Hematopoietic multipotent progenitor cell treated with erythropoietin and hydrocortisone succinate and interleukin-3 and kit ligand, for 4 days (in vitro differentiated cells): Measurements from ENCODE around the gene KMO.

Experiments
- DNase-seq: peaks from one replicate; pipeline ENCODE4 v3.0.0-alpha.2; 2015

Gene KMO

DNA sequence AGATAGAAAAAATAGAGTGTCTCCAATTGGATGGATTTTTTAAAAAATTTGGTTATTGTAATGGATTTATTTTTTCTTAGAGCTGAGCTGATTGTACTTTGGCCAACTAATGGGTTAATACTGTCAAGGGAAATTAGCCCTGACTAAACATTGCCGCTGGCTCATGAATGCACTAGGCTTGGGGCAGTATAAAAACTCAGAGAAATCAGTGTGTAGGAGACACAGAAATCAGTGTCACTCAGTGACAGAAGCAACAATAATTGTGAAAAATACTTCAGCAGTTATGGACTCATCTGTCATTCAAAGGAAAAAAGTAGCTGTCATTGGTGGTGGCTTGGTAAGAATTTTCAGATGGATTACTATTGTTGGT lies at the start of gene KMO:
Gene KMO (plus strand): TSS at position 217 of the 370 bp plus-strand sequence. CDS start 67 bp downstream, at position 284.
- DNase-seq = peak; percentile 41

DNA sequence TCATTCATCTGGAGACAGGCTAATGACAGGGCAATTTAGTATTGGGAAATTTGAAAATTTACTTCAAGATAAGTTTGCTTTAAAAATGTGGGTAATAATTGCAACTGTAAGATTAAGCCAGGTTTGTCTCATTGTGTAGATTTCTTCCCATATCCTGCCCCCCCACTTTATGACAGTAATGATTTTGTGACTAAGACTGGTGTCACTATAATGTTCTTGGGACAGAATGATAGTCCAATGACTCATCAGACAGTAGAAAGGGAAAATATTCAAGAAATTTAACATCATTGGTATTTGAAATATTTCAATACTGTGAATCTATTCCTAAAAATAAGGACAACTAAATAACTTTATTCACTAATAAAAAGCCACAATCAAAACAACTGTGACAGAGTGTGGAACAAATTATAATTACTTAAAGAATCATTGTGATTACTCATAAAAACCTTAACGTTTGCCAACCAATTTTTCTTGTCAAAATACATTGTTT lies 49.4 kb upstream of the KMO start:
- no peak for DNase-seq

DNA sequence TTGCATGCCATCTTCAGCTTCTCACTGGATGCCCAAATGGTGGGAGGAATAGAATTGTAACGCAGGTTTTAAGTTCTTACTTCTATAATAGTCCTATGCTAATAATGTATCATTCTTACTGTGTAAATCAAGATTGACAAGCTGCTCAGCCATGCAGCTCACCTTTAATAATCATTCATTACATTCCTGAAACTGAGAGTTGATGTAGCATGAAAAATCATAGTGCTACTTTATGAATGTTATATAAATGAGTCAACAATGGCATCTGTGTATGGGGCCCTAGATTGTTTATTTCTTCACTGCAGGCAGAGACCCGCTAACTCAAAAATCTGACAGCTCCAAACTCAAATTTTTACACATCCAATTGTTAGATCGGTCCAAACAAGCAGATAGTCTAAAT lies 47.0 kb upstream of the KMO start:
- no peak for DNase-seq

DNA sequence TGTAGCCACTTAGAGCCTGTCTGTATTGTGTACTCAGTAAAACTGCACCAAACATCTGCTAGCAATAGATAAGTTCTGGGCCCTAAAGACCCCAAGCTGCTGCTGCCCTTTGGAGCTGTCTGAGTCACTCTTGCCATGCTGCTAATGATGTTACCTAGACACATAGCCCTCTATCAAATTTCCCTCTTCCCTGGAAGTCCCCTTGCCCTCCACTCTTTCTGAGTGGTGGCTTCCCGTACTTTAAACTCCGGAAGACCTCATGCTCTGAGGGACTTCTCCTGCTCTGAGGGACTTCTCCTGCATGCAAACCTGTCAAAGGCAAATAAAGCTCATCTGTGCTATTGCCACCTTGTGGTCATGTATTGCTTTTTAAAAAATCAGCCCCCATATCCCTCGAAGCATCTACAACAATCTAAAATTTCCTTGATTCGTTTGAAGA lies 46.6 kb upstream of the KMO start:
- peak; percentile 64 for DNase-seq

DNA sequence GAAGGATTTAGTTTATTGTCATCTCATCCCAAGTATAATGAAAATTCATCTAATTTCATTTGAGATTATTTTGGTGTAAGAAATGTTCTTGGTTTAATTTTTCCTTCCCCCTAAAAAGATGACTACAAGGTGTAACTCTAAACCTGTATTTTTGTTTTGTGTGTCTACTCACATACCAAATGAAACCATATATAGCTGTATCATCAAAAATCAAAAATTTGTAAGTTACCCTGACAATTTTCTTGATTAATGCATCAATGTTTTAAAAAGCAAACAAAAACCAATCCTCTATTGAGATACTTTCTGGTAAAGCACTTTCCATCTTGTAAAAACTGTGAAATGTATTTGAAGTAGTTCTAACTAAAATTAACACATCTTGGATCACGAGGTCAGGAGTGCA lies 43.4 kb upstream of the KMO start:
- no peak for DNase-seq

DNA sequence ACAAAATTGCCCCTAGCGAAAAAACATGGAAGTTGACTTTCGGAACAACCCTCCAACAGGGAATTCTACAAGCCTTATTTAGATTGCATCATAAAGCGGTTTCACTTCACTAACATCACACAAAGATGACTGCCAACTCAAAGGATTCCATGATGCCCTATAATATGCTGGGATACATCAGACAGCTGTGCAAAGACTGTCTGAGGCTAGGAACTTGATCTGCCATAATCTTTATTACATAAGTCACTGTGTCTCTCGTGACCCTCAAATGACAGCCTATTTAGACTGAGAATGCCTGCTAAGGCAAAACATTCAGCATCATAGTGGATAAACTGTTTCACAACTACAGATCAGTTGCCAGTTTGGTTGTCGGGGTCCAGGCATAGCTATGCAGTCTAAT lies 36.4 kb upstream of the KMO start:
- DNase-seq = no peak

DNA sequence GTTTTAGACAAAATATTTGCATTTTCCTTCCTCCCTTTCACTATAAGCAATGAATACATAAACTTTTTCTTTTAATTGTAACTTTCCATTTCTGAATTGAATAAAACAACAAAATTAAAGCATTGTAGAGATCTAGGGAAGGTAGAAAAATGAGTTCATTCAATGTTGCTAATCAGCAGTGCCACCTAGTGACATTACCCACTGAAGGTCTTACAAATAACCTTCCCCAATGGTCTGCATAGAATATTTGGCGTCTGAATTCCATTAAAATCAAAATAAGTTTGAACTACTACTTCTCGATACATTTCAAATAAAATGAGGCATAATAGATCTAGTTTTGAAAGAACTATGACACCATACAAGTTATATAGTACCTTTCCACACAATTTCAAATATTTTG lies 32.3 kb upstream of the KMO start:
- DNase-seq = peak; percentile 61

DNA sequence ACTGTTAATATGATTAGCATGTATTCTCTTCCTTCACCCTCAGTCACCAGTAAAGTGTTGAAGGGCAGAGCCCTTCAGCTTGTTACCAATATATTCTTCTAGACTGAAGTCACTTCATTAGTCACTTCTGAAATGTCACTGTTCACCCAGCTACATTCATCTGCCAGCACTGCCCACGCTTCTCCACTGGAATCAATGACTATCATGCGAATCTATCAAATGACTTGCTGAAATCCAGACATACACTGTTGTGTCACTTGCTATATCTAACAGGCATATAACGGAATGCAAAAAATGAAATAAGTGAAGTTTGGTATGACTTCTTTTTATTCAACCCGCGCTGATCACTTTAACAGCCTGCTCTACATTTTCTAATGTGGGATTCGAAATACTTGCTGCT lies 28.7 kb upstream of the KMO start:
- DNase-seq = no peak

DNA sequence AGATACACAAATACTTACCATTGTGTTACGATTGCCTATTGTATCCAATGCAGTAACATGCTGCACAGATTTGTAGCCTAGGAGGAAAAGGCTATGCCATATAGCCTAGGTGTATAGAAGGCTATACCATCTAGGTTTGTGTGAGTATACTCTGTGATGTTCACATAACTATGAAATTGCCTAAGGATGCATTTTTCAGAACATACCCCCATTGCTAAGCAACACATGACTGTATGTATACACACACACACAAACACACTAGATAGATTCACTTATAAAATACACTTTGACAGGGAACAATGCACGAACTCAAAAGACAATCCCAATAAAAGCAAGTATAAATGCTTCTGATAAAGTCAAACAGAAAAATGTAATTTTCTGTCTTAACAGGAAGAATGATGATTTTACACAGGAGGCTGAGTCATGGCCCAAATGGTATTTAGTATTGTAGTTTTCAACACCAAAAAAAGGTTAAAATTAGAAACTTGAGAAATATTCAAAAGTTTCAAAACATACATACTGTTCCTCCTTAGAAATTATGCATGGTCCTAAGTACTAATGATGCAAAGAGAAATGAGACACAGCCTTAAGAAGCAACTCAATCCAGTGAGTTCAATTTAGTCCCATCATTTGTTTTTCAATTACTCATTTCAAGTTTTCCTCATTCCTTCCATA lies 24.9 kb upstream of the KMO start:
- no peak for DNase-seq

DNA sequence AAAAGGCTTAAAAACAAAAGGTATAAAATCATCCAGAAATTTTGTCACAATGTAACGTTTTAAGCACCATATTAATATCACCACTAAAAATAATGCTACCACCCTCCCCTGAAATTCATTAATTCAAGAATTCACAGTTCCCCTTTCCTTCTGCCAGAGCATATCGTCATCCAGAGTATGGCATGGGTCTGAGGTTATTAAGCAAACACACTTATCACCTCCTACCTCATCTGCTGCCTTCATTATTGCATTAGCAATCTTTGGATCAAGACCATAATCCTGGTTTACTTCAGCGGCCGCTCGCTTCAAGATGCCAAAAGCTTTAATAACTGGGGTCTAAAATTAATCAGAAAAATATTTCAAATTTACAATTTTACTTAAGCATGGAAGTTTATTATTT lies 18.8 kb upstream of the KMO start:
- DNase-seq = no peak

DNA sequence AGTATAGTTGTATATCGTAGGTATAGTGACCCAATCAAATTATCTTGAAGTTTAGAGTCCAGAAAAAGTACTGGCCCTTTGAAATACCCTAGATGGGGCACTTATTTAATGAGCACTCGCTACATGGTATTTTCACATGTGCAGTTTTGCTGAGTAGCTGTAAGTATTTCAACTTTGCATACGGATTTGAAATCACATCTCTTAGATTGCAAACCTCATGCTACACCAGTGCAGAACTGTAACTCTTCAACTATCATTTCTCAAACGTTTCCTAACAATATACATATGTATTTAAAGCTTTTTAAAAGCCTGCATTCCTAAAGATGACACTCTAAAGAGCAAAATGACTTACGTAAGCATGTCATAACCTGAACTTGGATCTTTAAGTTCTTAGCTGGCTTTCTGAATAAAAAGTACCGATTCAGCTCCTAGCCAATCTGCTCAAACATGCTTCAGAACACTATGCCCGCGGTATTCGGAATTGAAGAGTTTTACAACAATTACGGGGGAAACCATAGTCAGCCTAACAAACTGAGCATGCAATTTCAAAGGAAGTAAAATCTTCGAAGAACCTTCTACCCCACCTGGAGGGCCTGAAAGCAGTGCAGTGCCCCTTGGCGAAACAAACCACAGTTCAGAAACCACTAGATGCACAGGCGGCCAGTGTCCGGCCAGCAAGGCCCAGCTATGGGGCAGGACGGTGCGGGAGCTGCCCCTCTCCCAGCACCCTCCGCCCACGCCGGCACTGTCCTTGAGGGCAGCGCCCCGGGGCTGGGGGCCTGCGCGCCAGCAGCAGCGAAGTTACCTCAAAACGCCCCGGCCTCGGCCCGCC lies 13.5 kb upstream of the KMO start:
- peak; percentile 22 for DNase-seq

DNA sequence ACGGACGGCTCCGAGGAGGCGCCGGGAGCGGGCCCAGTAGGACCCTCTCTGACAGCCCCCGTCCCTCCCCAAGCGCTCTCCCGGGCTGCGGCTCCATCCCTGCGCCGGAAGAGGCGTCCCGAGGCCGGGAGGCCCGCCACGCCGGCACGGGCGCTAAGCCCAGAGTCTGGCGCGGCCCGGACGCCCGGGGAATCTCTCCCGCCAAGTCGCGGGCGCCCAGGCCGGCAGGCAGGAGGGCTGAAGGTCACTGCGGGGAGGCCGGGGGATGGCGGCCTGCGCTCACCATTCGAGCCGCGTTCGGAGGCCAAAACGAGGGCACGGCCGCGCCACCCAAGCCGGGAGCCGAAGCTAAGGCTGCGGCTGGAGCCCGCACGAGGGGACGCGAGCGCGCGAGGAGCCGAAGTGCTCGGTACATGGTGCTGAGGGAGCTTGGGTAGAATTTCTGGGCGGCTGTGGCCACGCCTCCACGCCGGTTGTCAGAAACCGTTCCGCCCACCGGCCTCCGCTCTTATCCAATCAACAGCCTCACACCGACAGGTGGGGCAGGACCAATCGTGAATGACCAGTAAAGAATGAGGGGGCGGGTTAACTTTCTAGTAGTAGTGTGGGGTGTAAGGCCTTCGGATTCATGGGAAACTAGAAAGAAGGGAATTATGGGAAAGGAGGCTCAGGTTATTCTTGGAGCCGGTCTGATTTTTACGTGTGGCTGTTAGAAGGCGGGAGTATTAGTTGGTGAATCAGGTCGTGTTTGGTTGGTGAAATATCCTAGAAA lies 12.7 kb upstream of the KMO start, which contains the start of gene FH:
Gene FH (minus strand): TSS at position 448 of the 772 bp plus-strand sequence. CDS start 33 bp downstream, at position 415.
- DNase-seq = peak; percentile 99

DNA sequence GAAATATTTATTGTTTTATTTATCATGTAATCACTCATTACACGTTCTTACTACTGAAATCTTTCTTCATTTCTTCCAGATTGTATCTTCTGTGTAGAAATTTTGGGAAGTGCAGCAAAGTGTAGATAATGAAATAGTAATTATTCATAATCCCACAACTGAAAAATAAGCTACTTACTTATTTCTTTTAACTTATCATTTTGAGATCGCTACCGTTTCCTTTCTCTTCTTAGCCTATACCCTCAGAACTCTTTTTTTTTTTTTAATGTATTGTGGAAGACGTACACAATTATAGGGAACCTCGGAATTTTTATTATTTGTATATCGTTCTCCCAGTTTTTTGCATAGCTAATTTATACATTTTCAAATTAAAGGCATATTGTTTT lies 12.1 kb upstream of the KMO start:
- no peak for DNase-seq

DNA sequence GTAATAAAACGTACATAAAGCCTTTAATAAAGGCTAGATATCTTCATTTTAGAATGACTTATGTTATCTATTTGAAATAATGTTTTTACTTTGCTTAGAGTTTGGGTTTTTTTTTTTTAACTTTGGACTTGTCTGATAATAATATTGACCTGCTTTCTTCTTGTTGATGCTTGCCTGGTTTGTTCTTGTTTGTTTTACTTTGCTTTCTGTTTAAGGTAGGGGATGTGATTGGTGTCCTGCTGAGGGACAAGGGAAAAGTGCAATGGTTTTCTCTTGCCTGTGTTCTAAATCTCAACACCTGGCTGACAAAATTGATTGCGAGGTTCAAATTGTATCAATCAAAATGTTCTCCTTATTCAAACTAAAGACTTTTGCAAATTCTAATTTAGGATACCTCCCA lies 10.5 kb upstream of the KMO start:
- DNase-seq = no peak

DNA sequence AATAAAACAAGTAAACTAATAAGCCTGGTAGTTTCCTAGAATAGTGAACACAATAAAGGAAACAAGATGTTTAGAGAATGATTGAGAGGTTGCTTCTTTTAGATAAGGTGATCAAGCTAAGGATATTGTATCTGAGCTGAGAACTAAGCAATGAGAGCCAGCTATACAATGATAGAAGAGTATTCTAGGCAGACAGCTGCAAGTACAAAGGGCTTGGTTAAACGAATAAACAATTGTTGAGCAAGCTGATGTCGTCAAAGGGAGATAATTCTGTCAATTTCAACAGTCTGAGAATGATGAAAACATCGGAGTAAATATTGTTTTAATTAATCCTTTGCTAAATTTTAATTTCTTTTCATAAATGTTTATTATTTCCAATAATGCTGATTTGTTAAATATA lies 7.2 kb upstream of the KMO start:
- no peak for DNase-seq

DNA sequence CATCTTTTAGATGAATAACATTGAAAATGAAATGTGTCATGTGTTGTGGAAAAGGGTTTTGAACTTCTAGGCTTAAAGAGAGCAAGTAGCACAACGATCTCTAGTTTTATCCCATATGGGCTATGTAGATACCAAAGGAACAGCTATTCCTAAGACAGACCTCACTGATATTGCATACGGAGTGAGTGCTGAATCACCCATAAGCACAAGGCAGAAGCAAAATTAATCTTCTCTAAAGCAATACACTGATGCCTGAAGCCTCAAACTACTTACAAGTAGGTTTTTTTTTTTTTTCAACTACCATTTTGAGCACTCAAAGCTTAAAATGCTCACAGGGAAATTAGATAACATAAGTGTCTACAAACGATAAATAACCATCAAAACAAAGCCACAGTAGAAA lies 5.0 kb upstream of the KMO start:
- peak; percentile 12 for DNase-seq

DNA sequence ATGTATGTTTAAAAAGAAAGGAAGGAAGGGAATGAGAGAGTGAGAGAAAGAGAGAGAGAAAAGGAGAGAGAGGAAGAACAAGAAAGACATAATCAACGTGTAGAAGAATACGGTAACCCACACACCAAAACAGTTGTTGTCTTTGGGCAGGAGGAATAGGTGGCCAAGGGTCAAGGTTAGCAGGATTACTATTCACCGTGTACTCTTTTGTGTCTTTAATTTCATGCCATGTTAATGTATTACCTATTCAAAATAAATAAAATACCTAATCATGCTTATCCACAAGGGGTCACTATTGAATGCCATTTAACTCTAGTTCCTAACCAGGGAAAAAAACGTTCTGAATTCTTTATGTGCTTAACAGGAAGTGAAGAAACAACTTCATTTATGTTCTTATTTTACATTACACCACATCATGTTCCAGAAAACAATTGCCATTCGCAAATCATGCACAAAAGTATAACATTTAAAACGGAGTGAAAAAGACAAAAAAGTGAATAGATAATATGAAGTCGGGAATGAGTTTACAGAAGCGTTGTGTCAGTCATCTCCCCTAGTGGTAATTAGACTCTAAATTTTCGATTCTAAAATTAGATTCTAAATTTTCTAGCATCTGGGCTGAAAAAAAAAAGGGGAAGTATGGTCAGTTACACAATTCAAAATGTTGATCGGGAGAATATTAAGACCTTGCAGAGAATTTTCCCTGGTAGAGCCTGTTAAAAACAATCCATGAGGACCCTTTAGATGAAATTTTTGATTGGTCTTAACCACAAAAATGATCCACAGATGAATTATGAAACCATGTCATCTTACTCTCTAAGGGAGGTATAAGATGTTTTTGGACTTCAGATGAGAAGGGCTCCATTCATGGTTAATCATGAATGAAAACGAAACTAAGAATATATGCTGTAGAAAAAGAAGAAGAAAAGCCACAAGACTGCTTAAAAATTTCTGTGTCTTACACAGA lies 700 bp upstream of the KMO start:
- peak; percentile 94 for DNase-seq

DNA sequence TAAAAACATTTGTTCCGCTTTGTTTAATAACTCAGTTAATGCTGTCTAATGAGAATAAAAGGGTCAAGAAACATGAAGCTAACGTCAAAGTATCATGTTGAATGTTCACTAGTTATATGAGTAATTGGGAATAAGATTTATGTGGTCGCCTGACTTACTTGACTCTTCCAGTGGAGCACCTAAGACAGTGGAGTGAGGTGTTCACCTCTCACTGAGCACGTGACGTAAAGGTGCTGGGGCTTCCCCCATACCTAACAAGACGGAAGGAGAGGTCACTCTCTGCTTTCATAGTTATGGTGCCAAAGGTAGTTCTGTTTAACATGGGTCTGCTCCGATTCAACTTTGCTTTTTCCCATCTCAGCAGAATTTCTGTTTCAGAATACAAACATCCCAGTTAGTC lies 686 bp downstream of the KMO start:
- no peak for DNase-seq

DNA sequence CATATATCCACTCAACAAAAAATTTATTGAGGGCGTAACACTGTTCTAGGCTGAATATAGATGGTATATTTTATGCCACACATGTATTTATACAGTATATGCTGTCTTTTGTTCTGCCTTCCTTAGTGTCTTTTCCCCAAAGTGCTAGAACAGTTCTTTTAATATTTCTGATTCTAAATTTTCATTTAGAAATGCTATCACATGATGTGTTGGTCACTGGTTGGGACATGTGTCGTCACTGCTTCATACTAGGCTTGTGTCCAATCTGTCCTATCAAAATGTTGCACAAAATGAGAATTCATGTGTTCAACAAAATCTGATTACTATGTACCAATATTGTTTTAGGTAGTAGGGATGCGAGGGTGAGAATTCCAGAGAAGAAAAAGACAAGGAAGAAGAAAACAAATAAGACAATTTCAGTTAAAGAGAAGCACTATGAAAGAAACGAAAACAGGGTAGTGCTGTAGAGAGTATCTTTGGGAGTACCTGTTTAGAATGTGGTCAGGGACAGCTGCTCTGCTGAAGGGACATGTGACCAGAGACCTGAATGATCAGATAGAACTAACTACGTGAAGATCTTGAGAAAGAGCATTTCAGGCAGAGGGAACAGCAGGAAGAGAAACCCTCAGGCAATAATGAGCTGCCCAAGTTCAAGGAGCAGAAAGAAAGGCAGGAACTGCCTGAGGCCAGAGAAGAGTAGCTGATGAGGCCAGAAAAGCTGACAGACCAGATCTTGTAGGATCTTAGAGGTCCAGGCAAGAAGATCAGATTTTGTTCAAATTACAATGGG lies 1.3 kb downstream of the KMO start:
- peak; percentile 10 for DNase-seq

DNA sequence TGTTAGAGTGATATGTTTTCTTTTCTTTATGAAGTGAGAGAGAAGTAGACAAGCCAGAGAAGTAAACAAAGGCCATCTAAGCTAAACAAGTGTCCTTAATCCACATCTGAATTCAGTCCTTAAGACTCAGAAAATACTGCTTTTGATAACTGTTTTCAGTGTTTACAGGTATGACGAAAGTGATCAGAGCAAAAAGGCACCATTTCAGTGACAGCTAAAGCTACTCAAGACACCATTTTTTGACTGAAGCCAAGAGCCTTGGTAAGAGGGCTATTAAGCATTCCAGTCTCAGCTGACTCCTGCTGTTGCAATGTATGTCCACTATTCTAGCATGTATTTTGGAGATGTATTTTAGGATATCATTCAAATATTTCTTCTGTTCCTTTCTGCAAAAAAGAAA lies 4.1 kb downstream of the KMO start:
- DNase-seq = no peak

DNA sequence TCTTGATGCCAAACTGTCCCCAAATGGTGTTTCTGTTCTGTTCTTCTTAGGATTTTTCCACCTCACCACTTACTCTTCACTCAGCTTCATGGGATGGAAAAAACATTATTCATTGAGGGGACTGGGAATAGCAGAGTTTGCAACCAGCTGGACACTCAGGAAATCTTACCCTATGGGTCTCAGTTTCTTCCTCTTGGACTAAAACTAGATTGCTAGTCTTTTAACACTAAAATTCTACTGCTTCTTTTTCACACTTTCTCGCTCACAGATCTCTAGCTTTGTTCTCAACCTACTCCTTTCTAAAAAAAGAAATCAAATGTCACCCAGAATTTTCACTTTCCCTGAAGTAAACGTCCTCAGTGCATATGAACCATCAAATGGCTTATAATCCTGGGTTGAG lies 4.8 kb downstream of the KMO start:
- DNase-seq = no peak
